OCI-LY7 (cell line): Measurements from ENCODE around the gene PCDH9. TPM values are rescaled to one million over a fixed set of nuclear protein-coding genes. Genes with fewer than 3 reads are reported as not detected.

Experiments
- BruUV-seq: library from RNA; stranded (reverse); fragments of 400-500 nt; replicated peaks from 2 replicates; lab custom pipeline; 2021; lab: Mats Ljungman, UMichigan
- CTCF ChIA-PET: fragments of 300-600 bp; sonication (Branson Sonifier 250); formaldehyde crosslinking; loops from one replicate; lab custom pipeline; 2022; ENCODE audit warnings: antibody characterized with exemption; ENCODE audit not compliant: unreplicated experiment; lab: Charles Lee
- POLR2A ChIA-PET: fragments of 300-600 bp; sonication (Branson Sonifier 250); formaldehyde crosslinking; loops from one replicate; lab custom pipeline; 2022; ENCODE audit warnings: antibody characterized with exemption; lab: Charles Lee
- DNase-seq: peaks from one replicate; pipeline ENCODE4 v3.0.0-alpha.2; 2015; ENCODE audit warnings: low spot score
- H2AFZ ChIP-seq: fragments of 200-600 bp; sonication (generic), shearing (Covaris generic); 2 replicates; pipeline ENCODE4 v1.6.1; 2014; ENCODE audit warnings: mild to moderate bottlenecking, antibody characterized with exemption, low read length, moderate library complexity
- H3K27ac ChIP-seq: fragments of 200-600 bp; sonication (generic); 2 replicates; pipeline ENCODE4 v1.5.1; 2014; ENCODE audit warnings: mixed run types, low read depth, mild to moderate bottlenecking, moderate library complexity, low read length, inconsistent platforms; ENCODE audit not compliant: poor library complexity, severe bottlenecking
- H3K36me3 ChIP-seq: fragments of 200-600 bp; sonication (generic); 2 replicates; pipeline ENCODE4 v1.6.1; 2014; ENCODE audit warnings: mild to moderate bottlenecking, antibody characterized with exemption, low read length, moderate library complexity, mixed read lengths; ENCODE audit not compliant: insufficient read depth
- H3K4me1 ChIP-seq: fragments of 200-600 bp; sonication (generic); 2 replicates; pipeline ENCODE4 v1.5.1; 2014; ENCODE audit warnings: mild to moderate bottlenecking, low read length; ENCODE audit not compliant: insufficient read depth, poor library complexity, severe bottlenecking
- H3K4me2 ChIP-seq: fragments of 200-600 bp; sonication (generic); 2 replicates; pipeline ENCODE4 v1.6.1; 2014; ENCODE audit warnings: mild to moderate bottlenecking, low read length
- H3K4me3 ChIP-seq: fragments of 200-600 bp; sonication (generic); 2 replicates; pipeline ENCODE4 v1.5.1; 2014; ENCODE audit warnings: mild to moderate bottlenecking, low read depth, low read length; ENCODE audit not compliant: poor library complexity, severe bottlenecking
- H3K79me2 ChIP-seq: fragments of 200-600 bp; sonication (generic); 2 replicates; pipeline ENCODE4 v1.6.1; 2016; ENCODE audit warnings: low read depth, mild to moderate bottlenecking, low read length, moderate library complexity, mixed read lengths; ENCODE audit not compliant: insufficient read depth
- H3K9me2 ChIP-seq: fragments of 200-600 bp; sonication (generic); 2 replicates; pipeline ENCODE4 v1.6.1; 2016; ENCODE audit warnings: mild to moderate bottlenecking, low read length, mixed read lengths; ENCODE audit not compliant: insufficient read depth
- H3K9me3 ChIP-seq: fragments of 200-600 bp; sonication (generic); 2 replicates; pipeline ENCODE4 v1.6.1; 2014; ENCODE audit warnings: mild to moderate bottlenecking, mixed run types, low read length, mixed read lengths
- H4K20me1 ChIP-seq: fragments of 200-600 bp; sonication (generic); 2 replicates; pipeline ENCODE4 v1.6.1; 2014; ENCODE audit warnings: mild to moderate bottlenecking, antibody characterized with exemption, low read length, moderate library complexity, mixed read lengths; ENCODE audit not compliant: insufficient read depth
- CTCF ChIP-seq: fragments of 200-600 bp; sonication (generic); conservative IDR thresholded peaks from 2 replicates; pipeline ENCODE4 v1.5.1; 2014; ENCODE audit warnings: mild to moderate bottlenecking, antibody characterized with exemption, low read length, moderate library complexity, mixed read lengths
- EZH2phosphoT487 ChIP-seq: fragments of 200-600 bp; sonication (generic); IDR thresholded peaks from 2 replicates; pipeline ENCODE4 v1.6.1; 2018; ENCODE audit warnings: low read depth, borderline replicate concordance, mild to moderate bottlenecking, mixed run types, antibody characterized with exemption, low read length, moderate library complexity, mixed read lengths
- intact Hi-C: fragments of 100-400 bp; cut with micrococcal nuclease; formaldehyde crosslinking; loops from one replicate; pipeline ENCODE4 v1.10.0; 2022; ENCODE audit not compliant: unreplicated experiment
- total RNA-seq, 2 experiments: library from RNA; depleted of rRNA in 1 of 2; stranded (reverse); fragments of >200 nt in 1 of 2; shearing (Covaris generic) in 1 of 2; gene quantifications; 2 replicates each; pipeline ENCODE4 v1.2.3, GENCODE V29; 2014 to 2022

Gene PCDH9
- total RNA-seq, 2 experiments from 2014 or later: 20.1 to 26.0 TPM

GRCh38 chr13:66795636-66796035, 434.5 kb downstream of the PCDH9 start:
- no TSS peak for BruUV-seq
- peaks cover 26% of the 10 kb centered on the region for H3K36me3 ChIP-seq
- peak overlapping the region; percentile 94 for H3K27ac ChIP-seq
- intact Hi-C loops: loop anchor here (2.0 to 10.0 kb wide), 2 partner anchors 429 to 661 kb away; no protein-coding TSS in a partner anchor
- no peak for TF ChIP-seq EZH2phosphoT487
- TF ChIP-seq CTCF: no peak
- H4K20me1 ChIP-seq: no peaks in the 10 kb centered on the region
- peak overlapping the region; percentile 65 for H3K4me2 ChIP-seq
- POLR2A ChIA-PET: interaction anchor here (0.6 to 2.6 kb wide), 15 partner anchors 9 to 1148 kb away, joined by 3 to 10 read pairs (median 4); no protein-coding TSS in a partner anchor
- DNase-seq: no peak
- H3K4me3 ChIP-seq: peak overlapping the region; percentile 18
- CTCF ChIA-PET: no interaction called here
- no peaks in the 10 kb centered on the region for H3K9me2 ChIP-seq
- peaks cover 35% of the 10 kb centered on the region for H3K4me1 ChIP-seq
- no peaks in the 10 kb centered on the region for H3K79me2 ChIP-seq
- H2AFZ ChIP-seq: peak overlapping the region; percentile 90
- H3K9me3 ChIP-seq: peaks cover 17% of the 10 kb centered on the region; the same call in 1 of the 2 replicates

DNA sequence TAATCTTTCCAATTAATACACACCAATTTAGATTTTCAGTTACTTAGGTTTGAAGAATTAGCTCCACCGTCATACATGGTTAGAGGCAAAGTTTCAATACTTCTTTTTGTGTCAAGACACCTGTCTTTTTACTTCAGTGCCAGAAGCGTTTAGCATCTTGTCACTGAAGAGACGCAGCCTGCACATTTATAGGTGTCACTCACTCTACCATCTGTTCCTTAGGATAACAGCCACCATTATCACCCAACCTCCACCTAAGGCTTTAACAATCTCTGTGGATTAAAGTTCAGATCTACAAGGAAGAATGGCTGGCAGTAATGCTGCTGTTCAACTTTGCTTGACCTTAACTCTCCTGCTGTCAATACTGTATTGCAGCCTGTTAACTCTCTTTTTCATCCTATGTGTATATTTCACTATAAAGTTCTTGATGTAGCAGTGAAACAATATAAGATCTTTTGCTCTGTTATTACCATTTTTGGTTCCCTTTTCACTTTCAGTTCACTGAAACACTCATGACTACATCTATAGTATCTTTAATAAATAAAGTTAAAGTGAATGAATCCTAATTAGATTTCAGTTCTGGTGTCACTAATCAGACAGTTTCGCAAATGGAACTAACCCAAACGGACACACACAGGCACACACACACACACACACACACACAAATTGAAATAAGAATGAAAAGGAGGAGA, 435.6 kb downstream of the PCDH9 start:
- Histone ChIP-seq H3K9me3 (peaks cover 20% of the 10 kb centered on the region; the same call in 1 of the 2 replicates), H3K36me3 (peaks cover 26% of the 10 kb centered on the region), H4K20me1 (no peaks in the 10 kb centered on the region), H3K4me2 (peak overlapping the region; percentile 65), H3K27ac (peak overlapping the region; percentile 94), H3K9me2 (no peaks in the 10 kb centered on the region), H3K4me3 (peak overlapping the region; percentile 39), H2AFZ (peak overlapping the region; percentile 90), H3K4me1 (peaks cover 35% of the 10 kb centered on the region), H3K79me2 (no peaks in the 10 kb centered on the region)
- CTCF ChIA-PET: interaction anchor here (0.7 kb wide), 1 partner anchor 40 kb away, joined by 4 read pairs; no protein-coding TSS in a partner anchor
- TSS peak; percentile 89 for BruUV-seq
- intact Hi-C loops: loop anchor here (1.0 to 10.0 kb wide), 5 partner anchors 92 to 660 kb away; no protein-coding TSS in a partner anchor
- POLR2A ChIA-PET: interaction anchor here (0.5 to 2.6 kb wide), 18 partner anchors 12 to 346 kb away, joined by 3 to 11 read pairs (median 4); no protein-coding TSS in a partner anchor
- peak; percentile 92 for DNase-seq
- TF ChIP-seq CTCF (no peak), EZH2phosphoT487 (no peak)
